Lower leg skin (tissue), 3 donors: ENCODE results near the gene FAH.

Experiments
- CTCF ChIP-seq, 3 donors: fragments of 450-650 bp; IDR thresholded peaks; one replicate each; pipeline ENCODE4 v1.5.1; 2016; ENCODE audit warnings: antibody characterized with exemption in 3 of 3, mild to moderate bottlenecking in 3 of 3, moderate library complexity in 2 of 3
- POLR2A ChIP-seq, 2 donors: fragments of 450-650 bp; IDR thresholded peaks; one replicate each; pipeline ENCODE4 v1.6.1; 2016 to 2017; ENCODE audit warnings: antibody characterized with exemption in 2 of 2, mild to moderate bottlenecking in 1 of 2, moderate library complexity in 1 of 2

GRCh38 chr15:80183306-80183705 is 30.5 kb downstream of the FAH start:
- TF ChIP-seq CTCF (IDR thresholded peaks at IDR 0.05) = no peak
- no peak for TF ChIP-seq POLR2A (IDR thresholded peaks at IDR 0.05)
